ENCODE measurements around the gene IRF2. TPM values are rescaled to one million over a fixed set of nuclear protein-coding genes. Genes with fewer than 3 reads are reported as not detected.

The IRF2 gene
- total RNA-seq, 2 experiments from 2014 or later, result 11.4 to 14.9 TPM

GRCh38 chr4:184513802-184514120 is 39.4 kb upstream of the IRF2 start:
- ChIA-PET POLR2A (interaction anchor here (0.8 to 2.4 kb wide), 5 partner anchors 10 to 136 kb away, joined by 3 to 17 read pairs (median 7); partner anchors contain the start of genes CASP3, IRF2 and PRIMPOL), CTCF (no interaction called here)
- Mint-ChIP-seq H3K27me3 (no peaks in the 10 kb centered on the region), H3K4me1 (ENCODE audit: low read depth) (peaks cover 25% of the 10 kb centered on the region), H3K36me3 (ENCODE audit: low read depth) (no peaks in the 10 kb centered on the region), H3K4me3 (no peak overlapping the region), H3K27ac (no peak overlapping the region), H3K9me3 (peaks cover 3% of the 10 kb centered on the region)
- no peak for DNase-seq
- no peak overlapping the region for H3K4me3 ChIP-seq (ENCODE audit: low read length)
- no peak for TF ChIP-seq CTCF (IDR thresholded peaks at IDR 0.05)
- H3K4me1 ChIP-seq (ENCODE audit: insufficient read depth, low read length), result peaks cover 16% of the 10 kb centered on the region
- peaks cover 0 to 8% of the 10 kb centered on the region in 2 experiments for H3K9me3 ChIP-seq (ENCODE audit: control insufficient read depth in 1 of 2, insufficient read depth in 1 of 2, low read length in 2 of 2)
- no peak overlapping the region for H3K27ac ChIP-seq (ENCODE audit: low read depth in 1 of 2, low read length in 2 of 2)
- peak; percentile 29 for ATAC-seq (ENCODE audit: poor library complexity)
- no peaks in the 10 kb centered on the region for H3K27me3 ChIP-seq (ENCODE audit: control insufficient read depth in 1 of 2, insufficient read depth in 2 of 2, low read length in 2 of 2)
- no peaks in the 10 kb centered on the region for H3K36me3 ChIP-seq (ENCODE audit: insufficient read depth, low read length)
- intact Hi-C loops (cut with DNase I, micrococcal nuclease), result no loop called here

DNA sequence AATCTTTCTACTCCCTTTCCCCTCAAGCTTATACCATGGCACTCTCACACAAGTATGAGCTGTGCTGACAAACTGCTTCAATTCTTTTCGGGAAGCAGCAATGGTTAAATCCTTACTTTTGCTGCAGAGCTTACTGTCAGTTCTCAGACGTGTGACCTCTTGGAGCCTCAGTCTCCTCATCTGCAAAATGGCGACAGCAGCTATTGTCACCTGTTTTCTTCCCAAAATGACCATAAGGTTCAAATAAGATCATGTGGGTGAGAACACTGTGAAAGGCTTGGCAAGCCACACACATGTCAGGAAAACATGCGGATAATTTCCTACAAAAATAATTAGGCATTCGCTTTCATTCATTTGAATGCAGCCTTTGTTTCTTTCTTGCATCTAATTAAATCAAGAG is 36.8 kb upstream of the IRF2 start:
- CTCF ChIA-PET, result no interaction called here
- no peaks in the 10 kb centered on the region for H3K36me3 Mint-ChIP-seq (ENCODE audit: low read depth)

GRCh38 chr4:184510401-184510800 is 36.1 kb upstream of the IRF2 start:
- no peaks in the 10 kb centered on the region for H3K27me3 ChIP-seq (ENCODE audit: control insufficient read depth in 1 of 2, insufficient read depth in 2 of 2, low read length in 2 of 2)

More for the DNA sequence above, 36.8 kb upstream of the IRF2 start:
- H3K9me3 ChIP-seq (ENCODE audit: control insufficient read depth in 1 of 2, insufficient read depth in 1 of 2, low read length in 2 of 2), result no peaks in the 10 kb centered on the region
- no peak for TF ChIP-seq CTCF (IDR thresholded peaks at IDR 0.05)
- no peak overlapping the region for H3K27ac ChIP-seq (ENCODE audit: low read depth in 1 of 2, low read length in 2 of 2)
- ATAC-seq (ENCODE audit: poor library complexity) (no peak), DNase-seq (no peak)
- no peak overlapping the region for H3K4me3 ChIP-seq (ENCODE audit: low read length)
- Mint-ChIP-seq H3K4me3 (no peak overlapping the region), H3K27ac (no peak overlapping the region), H3K9me3 (peaks cover 3% of the 10 kb centered on the region), H3K4me1 (ENCODE audit: low read depth) (peaks cover 30% of the 10 kb centered on the region), H3K27me3 (no peaks in the 10 kb centered on the region)
- POLR2A ChIA-PET, result no interaction called here
- intact Hi-C loops (cut with DNase I, micrococcal nuclease), result no loop called here
- H3K27me3 ChIP-seq (ENCODE audit: control insufficient read depth in 1 of 2, insufficient read depth in 2 of 2, low read length in 2 of 2), result no peaks in the 10 kb centered on the region
- H3K4me1 ChIP-seq (ENCODE audit: insufficient read depth, low read length), result peaks cover 16% of the 10 kb centered on the region
- H3K36me3 ChIP-seq (ENCODE audit: insufficient read depth, low read length), result no peaks in the 10 kb centered on the region

More at GRCh38 chr4:184510401-184510800, 36.1 kb upstream of the IRF2 start:
- Mint-ChIP-seq H3K27ac (no peak overlapping the region), H3K9me3 (peaks cover 3% of the 10 kb centered on the region), H3K27me3 (no peaks in the 10 kb centered on the region), H3K4me3 (no peak overlapping the region), H3K4me1 (ENCODE audit: low read depth) (peaks cover 27% of the 10 kb centered on the region), H3K36me3 (ENCODE audit: low read depth) (no peaks in the 10 kb centered on the region)
- ChIA-PET POLR2A (no interaction called here), CTCF (no interaction called here)
- H3K4me3 ChIP-seq (ENCODE audit: low read length), result no peak overlapping the region
- ATAC-seq (ENCODE audit: poor library complexity) (no peak), DNase-seq (peak in 2 of 14 experiments; percentile 31 to 43)
- H3K9me3 ChIP-seq (ENCODE audit: control insufficient read depth in 1 of 2, insufficient read depth in 1 of 2, low read length in 2 of 2), result no peaks in the 10 kb centered on the region
- H3K36me3 ChIP-seq (ENCODE audit: insufficient read depth, low read length), result no peaks in the 10 kb centered on the region
- H3K27ac ChIP-seq (ENCODE audit: low read depth in 1 of 2, low read length in 2 of 2), result no peak overlapping the region
- no peak for TF ChIP-seq CTCF (IDR thresholded peaks at IDR 0.05)
- intact Hi-C loops (cut with DNase I, micrococcal nuclease), result no loop called here
- H3K4me1 ChIP-seq (ENCODE audit: insufficient read depth, low read length), result peaks cover 16% of the 10 kb centered on the region
